Measurements from ENCODE around the gene WSCD2. TPM values are rescaled to one million over a fixed set of nuclear protein-coding genes. Genes with fewer than 3 reads are reported as not detected.

WSCD2 gene
- total RNA-seq, result not detected in 2 replicates

- intact Hi-C loops (cut with micrococcal nuclease), result no loop called here
Measured at GRCh38 chr12:108129017-108129812, at the start of gene WSCD2. WSCD2 (plus strand) TSS chr12:108129288; CDS start chr12:108195833, 66,545 bp downstream.

- intact Hi-C loops (cut with micrococcal nuclease), result no loop called here
Measured at GRCh38 chr12:108079721-108080120, 49.4 kb upstream of the WSCD2 start.

- intact Hi-C loops (cut with micrococcal nuclease), result no loop called here
Measured at GRCh38 chr12:108080363-108080762, 48.7 kb upstream of the WSCD2 start.

- intact Hi-C loops (cut with micrococcal nuclease), result no loop called here
Measured at GRCh38 chr12:108082485-108082884, 46.6 kb upstream of the WSCD2 start.

GRCh38 chr12:108087900-108088299, 41.2 kb upstream of the WSCD2 start:
- intact Hi-C loops (cut with micrococcal nuclease), result no loop called here

GRCh38 chr12:108090107-108090899, 38.8 kb upstream of the WSCD2 start:
- intact Hi-C loops (cut with micrococcal nuclease), result no loop called here

GRCh38 chr12:108090932-108091678, 38.0 kb upstream of the WSCD2 start:
- intact Hi-C loops (cut with micrococcal nuclease), result no loop called here

GRCh38 chr12:108091679-108092051, 37.4 kb upstream of the WSCD2 start:
- intact Hi-C loops (cut with micrococcal nuclease), result no loop called here

GRCh38 chr12:108093209-108093608, 35.9 kb upstream of the WSCD2 start:
- intact Hi-C loops (cut with micrococcal nuclease), result no loop called here

- intact Hi-C loops (cut with micrococcal nuclease), result no loop called here
Measured at GRCh38 chr12:108094056-108094649, 34.9 kb upstream of the WSCD2 start.

GRCh38 chr12:108097160-108097911, 31.8 kb upstream of the WSCD2 start:
- intact Hi-C loops (cut with micrococcal nuclease), result no loop called here

GRCh38 chr12:108098374-108098773, 30.7 kb upstream of the WSCD2 start:
- intact Hi-C loops (cut with micrococcal nuclease), result no loop called here

GRCh38 chr12:108099073-108099472, 30.0 kb upstream of the WSCD2 start:
- intact Hi-C loops (cut with micrococcal nuclease), result no loop called here

GRCh38 chr12:108099778-108100489, 29.2 kb upstream of the WSCD2 start:
- intact Hi-C loops (cut with micrococcal nuclease), result no loop called here

- intact Hi-C loops (cut with micrococcal nuclease), result no loop called here
Measured at GRCh38 chr12:108101605-108102175, 27.4 kb upstream of the WSCD2 start.

GRCh38 chr12:108102363-108102762, 26.7 kb upstream of the WSCD2 start:
- intact Hi-C loops (cut with micrococcal nuclease), result no loop called here

GRCh38 chr12:108103087-108103486, 26.0 kb upstream of the WSCD2 start:
- intact Hi-C loops (cut with micrococcal nuclease), result no loop called here

GRCh38 chr12:108103517-108103916, 25.6 kb upstream of the WSCD2 start:
- intact Hi-C loops (cut with micrococcal nuclease), result no loop called here

- intact Hi-C loops (cut with micrococcal nuclease), result no loop called here
Measured at GRCh38 chr12:108104657-108105056, 24.4 kb upstream of the WSCD2 start.

GRCh38 chr12:108106599-108106998, 22.5 kb upstream of the WSCD2 start:
- intact Hi-C loops (cut with micrococcal nuclease), result no loop called here

Measured in T-helper 2 cell treated with Interferon-gamma antibody and Interleukin-4, amounts not matched to agents 100 ng/mL and 5 ng/mL, for 36 hours (primary cell).